Melanocyte of skin (primary cell): ENCODE measurements around the gene ZNF692. TPM values are rescaled to one million over a fixed set of nuclear protein-coding genes. Genes with fewer than 3 reads are reported as not detected.

Experiments
- small RNA-seq, 2 donors: library from RNA; depleted of rRNA; stranded (forward); fragments of <200 nt; gene quantifications; one replicate each; pipeline ENCODE3, GENCODE V24; 2012
- total RNA-seq, 2 donors: library from RNA; depleted of rRNA; stranded (reverse); fragments of >200 nt; gene quantifications; 2 replicates each; pipeline ENCODE4 v1.2.3, GENCODE V29; 2012

Gene ZNF692
- 10 to 100 TPM; 19.0 to 24.1 TPM for total RNA-seq

GRCh38 chr1:248858891-248859889 is at the start of gene ZNF692:
TSS of gene ZNF692 (minus strand) at chr1:248859085. CDS start at chr1:248858309, 776 bp downstream.

GRCh38 chr1:248906009-248906752 is 47.3 kb upstream of the ZNF692 start, which contains the start of gene PGBD2:
TSS of gene PGBD2 (plus strand) at chr1:248906235. CDS start at chr1:248913863, 7,628 bp downstream.

GRCh38 chr1:248837781-248838356 is 21.0 kb downstream of the ZNF692 start, which contains the start of gene ZNF672:
TSS of gene ZNF672 (plus strand) at chr1:248838224. CDS start at chr1:248847275, 9,051 bp downstream.

GRCh38 chr1:248825909-248826760 is 32.8 kb downstream of the ZNF692 start, which contains the start of gene SH3BP5L:
TSS of gene SH3BP5L (minus strand) at chr1:248825915. CDS start at chr1:248824935, 980 bp downstream.

Small RNAs within 50 kb of the gene (small RNA-seq; reads per million reads assigned to genes)
- 0 reads per million in 2 donors for gene MIR3124

Other genes with a start within 250 kb of the ZNF692 start
- gene OR2T11, start 224.0 kb downstream of the ZNF692 start, total RNA-seq = not detected
- gene OR2T35, start 213.8 kb downstream of the ZNF692 start, total RNA-seq = not detected
- not detected for gene OR2T27, start 203.6 kb downstream of the ZNF692 start, total RNA-seq
- not detected for gene OR14I1, start 156.3 kb downstream of the ZNF692 start, total RNA-seq
- under 1 TPM; 0.33 to 0.34 TPM for gene LYPD8, start 103.3 kb downstream of the ZNF692 start, total RNA-seq
- 10 to 100 TPM; 17.6 to 21.7 TPM for gene SH3BP5L, start 33.2 kb downstream of the ZNF692 start, total RNA-seq
- 10 to 100 TPM; 22.0 to 23.3 TPM for gene ZNF672, start 20.9 kb downstream of the ZNF692 start, total RNA-seq
- gene PGBD2, start 47.1 kb upstream of the ZNF692 start, total RNA-seq = 1 to 10 TPM; 4.7 to 4.8 TPM